ENCODE results near the gene GALNT16. TPM values are rescaled to one million over a fixed set of nuclear protein-coding genes. Genes with fewer than 3 reads are reported as not detected.

GALNT16 gene
- total and polyA plus RNA-seq, 2 donors (not counting 3 experiments of a cell fraction or from before 2014, with no cell fraction given) = 0.39 to 0.49 TPM

DNA sequence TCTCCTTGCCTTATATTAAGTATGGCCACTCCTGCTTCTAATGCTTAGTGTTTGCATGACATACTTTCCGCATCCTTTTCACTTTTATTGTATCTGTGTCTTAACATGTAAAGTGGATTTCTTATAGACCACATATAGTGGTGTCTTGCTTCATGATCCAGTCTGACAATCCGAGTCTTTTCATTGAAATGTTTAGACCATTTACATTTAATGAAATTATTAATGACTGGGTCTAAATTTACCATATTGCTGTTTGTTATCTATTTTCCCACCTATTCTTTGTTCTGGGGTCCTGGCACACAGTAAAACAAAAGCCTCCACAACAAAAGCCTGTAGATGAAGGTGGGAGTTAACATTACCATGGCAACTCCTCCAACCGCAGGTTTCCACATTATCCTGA lies 115.2 kb downstream of the GALNT16 start:
- FAIRE-seq = no peak
- intact Hi-C loops (cut with micrococcal nuclease) = no loop called here
- H3K4me2 ChIP-seq (ENCODE audit: insufficient read depth, low read length) = no peak overlapping the region

More for the DNA sequence above, 115.2 kb downstream of the GALNT16 start:
- TF ChIP-seq JUN (IDR thresholded peaks at IDR 0.05; ENCODE audit: borderline replicate concordance, insufficient read depth, insufficient read length, low read depth) (no peak), MYC (IDR thresholded peaks at IDR 0.05; ENCODE audit: low read depth, low read length) (no peak), POLR2AphosphoS5 (IDR thresholded peaks at IDR 0.05; ENCODE audit: insufficient read depth, low read depth, low read length) (no peak), EZH2 (IDR thresholded peaks at IDR 0.05; ENCODE audit: borderline replicate concordance, low read depth, low read length, severe bottlenecking) (no peak), CTCF (IDR thresholded peaks at IDR 0.05; ENCODE audit: extremely low read depth in 1 of 2, insufficient read depth in 1 of 2, low read depth in 1 of 2, low read length in 2 of 2) (no peak), FOS (IDR thresholded peaks at IDR 0.05; ENCODE audit: borderline replicate concordance, insufficient read depth, low read length) (no peak), GATA2 (IDR thresholded peaks at IDR 0.05; ENCODE audit: insufficient read depth, insufficient read length, low read depth, low read length) (no peak), POLR2A (IDR thresholded peaks at IDR 0.05; ENCODE audit: low read depth, low read length) (no peak)
- TF ChIP-seq, protein P1, sequence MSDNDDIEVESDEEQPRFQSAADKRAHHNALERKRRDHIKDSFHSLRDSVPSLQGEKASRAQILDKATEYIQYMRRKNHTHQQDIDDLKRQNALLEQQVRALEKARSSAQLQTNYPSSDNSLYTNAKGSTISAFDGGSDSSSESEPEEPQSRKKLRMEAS (IDR thresholded peaks at IDR 0.05; ENCODE audit: insufficient read depth, insufficient read length) = no peak
- H3K9me1 ChIP-seq (replicated peaks; ENCODE audit: control insufficient read depth, extremely low read depth, insufficient read depth, low read length) = no peaks in the 10 kb centered on the region
- H3K4me1 ChIP-seq (ENCODE audit: control insufficient read depth, extremely low read depth, insufficient read depth, low read length) = no peaks in the 10 kb centered on the region
- H3K36me3 ChIP-seq (ENCODE audit: control insufficient read depth in 2 of 2, extremely low read depth in 1 of 2, insufficient read depth in 2 of 2, low read length in 2 of 2) = peaks cover 3 to 13% of the 10 kb centered on the region in 2 experiments
- H3K27me3 ChIP-seq (ENCODE audit: control insufficient read depth in 2 of 2, insufficient read depth in 2 of 2, low read length in 2 of 2) = no peaks in the 10 kb centered on the region
- BruUV-seq (replicated peaks) = no TSS peak
- no peak overlapping the region for H3K4me3 ChIP-seq (replicated peaks in 1 of 3; ENCODE audit: insufficient read depth in 1 of 3, low read depth in 1 of 3, low read length in 3 of 3)
- H3K79me2 ChIP-seq (ENCODE audit: control insufficient read depth, insufficient read depth, low read length) = no peaks in the 10 kb centered on the region
- H4K20me1 ChIP-seq (replicated peaks; ENCODE audit: control insufficient read depth, extremely low read depth, insufficient read depth, low read length) = no peaks in the 10 kb centered on the region
- POLR2A ChIA-PET = no interaction called here
- no peak overlapping the region for H2AFZ ChIP-seq (ENCODE audit: low read depth, low read length)
- DNase-seq (ENCODE audit: low read depth, low spot score) = no peak
- H3K9me3 ChIP-seq (replicated peaks; ENCODE audit: control insufficient read depth, insufficient read depth, low read length) = no peaks in the 10 kb centered on the region
- no peak overlapping the region for H3K27ac ChIP-seq (ENCODE audit: insufficient read depth, low read depth, low read length)
- dilution Hi-C loops (cut with MboI; ENCODE audit: extremely low pct_ligation_motif_present, low sequenced_read_pairs) = no loop called here
- CTCF ChIA-PET = no interaction called here
- H3K9ac ChIP-seq (replicated peaks; ENCODE audit: extremely low read depth, insufficient read depth, low read length) = no peak overlapping the region

Measured in endothelial cell of umbilical vein (primary cell).